ENCODE results near the gene APBB3.

DNA sequence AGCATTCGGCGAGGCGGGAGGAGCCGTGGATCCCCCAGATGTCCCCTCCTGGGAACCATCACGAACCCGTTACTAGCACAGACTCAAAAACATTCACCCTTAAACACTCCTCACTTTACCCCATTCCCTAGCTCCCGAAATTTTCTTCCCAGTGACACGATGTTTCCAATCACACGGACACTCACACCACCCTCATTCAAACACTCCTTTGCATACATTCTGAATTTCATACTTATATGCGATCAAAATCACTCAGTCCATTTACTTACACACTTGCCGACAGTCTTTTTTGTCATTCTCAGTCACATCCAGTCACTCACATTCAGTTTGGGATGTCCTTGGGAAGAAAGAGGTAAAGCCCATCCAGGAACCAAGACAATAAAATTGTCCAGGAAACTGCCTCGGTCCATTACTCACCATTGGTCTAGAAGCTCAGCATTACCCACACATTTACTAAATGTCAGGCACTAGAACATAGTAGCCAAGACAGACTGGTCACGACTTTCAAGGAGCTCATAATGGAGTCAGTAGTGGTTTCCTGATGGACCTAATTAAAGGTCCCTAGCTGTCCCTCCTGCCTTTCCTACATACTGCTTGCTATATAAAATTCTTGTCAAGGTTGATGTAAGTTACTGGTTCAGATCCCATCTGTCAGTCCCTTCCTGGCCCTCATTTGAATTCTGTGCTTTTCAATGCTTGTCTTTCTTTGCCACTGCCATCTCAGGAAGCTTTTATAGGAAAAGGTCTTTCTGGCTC is 804 bp upstream of the APBB3 start:
- TF ChIP-seq EZH2 (IDR thresholded peaks at IDR 0.05; ENCODE audit: borderline replicate concordance, insufficient read depth, low read length, poor library complexity, severe bottlenecking) (no peak), POLR2AphosphoS5 (IDR thresholded peaks at IDR 0.05) (no peak), SMC3 (conservative IDR thresholded peaks at IDR 0.05; ENCODE audit: poor library complexity) (no peak), CTCF (IDR thresholded peaks at IDR 0.05; ENCODE audit: poor library complexity, severe bottlenecking) (no peak), TAF1 (IDR thresholded peaks at IDR 0.05; ENCODE audit: low read depth) (no peak), RAD21 (conservative IDR thresholded peaks at IDR 0.05) (no peak)

All from neural cell (in vitro differentiated cells).